ENCODE data around the gene EZH1.
A peak's percentile ranks its signal among the peaks of the same experiment; 100 is the strongest.
"Not testable (repeated sequence)": the region's sequence is repeated elsewhere in the genome, so short reads cannot be mapped to it uniquely, and the experiment has no call there.

Gene EZH1

DNA sequence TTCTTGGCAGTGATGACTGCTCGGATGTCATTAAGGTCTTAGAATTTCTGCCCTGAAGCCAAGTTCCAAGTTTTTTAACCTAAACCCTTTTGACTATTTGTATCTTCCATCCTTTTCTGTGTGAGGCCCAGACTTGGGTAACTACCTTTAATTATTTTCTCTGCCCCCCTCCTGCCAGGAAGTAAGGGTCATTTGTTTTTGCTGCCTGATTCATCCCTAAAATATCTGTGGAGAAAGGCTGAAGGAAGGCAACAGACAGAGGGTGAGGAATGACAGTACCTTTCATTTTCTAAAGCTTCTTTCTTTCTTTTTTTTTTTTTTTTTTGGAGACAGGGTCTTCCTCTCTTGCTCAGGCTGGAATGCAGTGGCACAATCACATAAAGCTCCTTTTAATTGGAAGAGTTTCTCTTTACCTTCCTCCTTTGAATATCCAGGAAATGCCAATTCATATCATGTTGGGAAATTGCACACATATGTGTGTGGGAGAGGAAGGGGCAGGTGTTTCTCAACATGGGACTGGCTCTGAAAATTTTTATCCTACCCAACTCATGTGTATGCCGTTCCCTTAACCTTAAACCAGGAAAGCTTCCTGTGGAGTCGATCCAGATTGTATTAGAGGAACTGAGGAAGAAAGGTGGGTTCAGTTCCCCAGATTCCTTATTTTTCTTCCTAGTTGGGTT lies 29.4 kb upstream of the EZH1 start:
- TF ChIP-seq, protein P1, sequence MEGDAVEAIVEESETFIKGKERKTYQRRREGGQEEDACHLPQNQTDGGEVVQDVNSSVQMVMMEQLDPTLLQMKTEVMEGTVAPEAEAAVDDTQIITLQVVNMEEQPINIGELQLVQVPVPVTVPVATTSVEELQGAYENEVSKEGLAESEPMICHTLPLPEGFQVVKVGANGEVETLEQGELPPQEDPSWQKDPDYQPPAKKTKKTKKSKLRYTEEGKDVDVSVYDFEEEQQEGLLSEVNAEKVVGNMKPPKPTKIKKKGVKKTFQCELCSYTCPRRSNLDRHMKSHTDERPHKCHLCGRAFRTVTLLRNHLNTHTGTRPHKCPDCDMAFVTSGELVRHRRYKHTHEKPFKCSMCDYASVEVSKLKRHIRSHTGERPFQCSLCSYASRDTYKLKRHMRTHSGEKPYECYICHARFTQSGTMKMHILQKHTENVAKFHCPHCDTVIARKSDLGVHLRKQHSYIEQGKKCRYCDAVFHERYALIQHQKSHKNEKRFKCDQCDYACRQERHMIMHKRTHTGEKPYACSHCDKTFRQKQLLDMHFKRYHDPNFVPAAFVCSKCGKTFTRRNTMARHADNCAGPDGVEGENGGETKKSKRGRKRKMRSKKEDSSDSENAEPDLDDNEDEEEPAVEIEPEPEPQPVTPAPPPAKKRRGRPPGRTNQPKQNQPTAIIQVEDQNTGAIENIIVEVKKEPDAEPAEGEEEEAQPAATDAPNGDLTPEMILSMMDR (IDR thresholded peaks at IDR 0.05; ENCODE audit: low read depth, low read length, missing control alignments) = no peak
- Histone ChIP-seq H3K36me3 (replicated peaks) (peaks cover 4% of the 10 kb centered on the region), H3K4me3 (ENCODE audit: low read depth, low read length) (peak overlapping the region; percentile 94), H3K27me3 (replicated peaks) (no peaks in the 10 kb centered on the region), H3K27ac (peak overlapping the region; percentile 58)
- in situ Hi-C loops (cut with HindIII; ENCODE audit: low pct_ligation_motif_present, low sequenced_read_pairs) = no loop called here
- DNase-seq = no peak

DNA sequence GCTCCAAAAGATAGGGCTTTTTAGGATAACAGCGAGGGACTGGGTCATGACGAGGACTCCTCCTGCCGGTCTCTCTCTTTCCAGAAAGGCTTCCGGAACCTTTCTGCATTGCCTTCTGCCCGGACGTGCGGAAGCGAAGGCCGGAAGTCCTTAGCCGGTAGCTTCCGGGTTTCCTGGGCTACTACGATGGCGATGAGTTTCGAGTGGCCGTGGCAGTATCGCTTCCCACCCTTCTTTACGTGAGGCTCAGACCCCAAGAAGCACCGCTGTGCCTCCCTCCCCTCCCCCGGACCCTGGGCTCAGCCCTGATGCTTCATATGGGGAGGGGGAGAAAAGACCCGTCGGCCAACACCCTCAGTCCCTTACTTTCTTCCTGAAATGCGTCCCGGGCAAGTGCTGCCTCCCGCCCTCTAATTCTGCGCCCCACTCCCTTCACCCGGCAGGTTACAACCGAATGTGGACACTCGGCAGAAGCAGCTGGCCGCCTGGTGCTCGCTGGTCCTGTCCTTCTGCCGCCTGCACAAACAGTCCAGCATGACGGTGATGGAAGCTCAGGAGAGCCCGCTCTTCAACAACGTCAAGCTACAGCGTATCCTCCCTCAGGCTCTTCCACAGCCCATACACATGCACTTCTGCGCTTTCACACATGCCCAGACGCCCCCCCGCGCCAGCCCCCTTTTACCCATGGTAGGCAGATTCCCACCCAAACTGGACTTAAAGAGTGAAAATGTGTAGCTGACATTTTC lies 28.6 kb upstream of the EZH1 start, which contains the start of gene VPS25:
TSS of gene VPS25 (plus strand) at position 160 of the 746 bp plus-strand sequence. CDS start at position 187, 27 bp downstream.
- Histone ChIP-seq H3K4me3 (ENCODE audit: low read depth, low read length) (peak within 1 kb of the TSS; percentile 94), H3K27ac (peak within 1 kb of the TSS; percentile 58), H3K36me3 (replicated peaks) (no peaks in the 10 kb centered on the region), H3K27me3 (replicated peaks) (no peaks in the 10 kb centered on the region)
- DNase-seq = peak; percentile 68
- in situ Hi-C loops (cut with HindIII; ENCODE audit: low pct_ligation_motif_present, low sequenced_read_pairs) = no loop called here
- TF ChIP-seq, protein P1 (IDR thresholded peaks at IDR 0.05; ENCODE audit: low read depth, low read length, missing control alignments) = peak; percentile 39

DNA sequence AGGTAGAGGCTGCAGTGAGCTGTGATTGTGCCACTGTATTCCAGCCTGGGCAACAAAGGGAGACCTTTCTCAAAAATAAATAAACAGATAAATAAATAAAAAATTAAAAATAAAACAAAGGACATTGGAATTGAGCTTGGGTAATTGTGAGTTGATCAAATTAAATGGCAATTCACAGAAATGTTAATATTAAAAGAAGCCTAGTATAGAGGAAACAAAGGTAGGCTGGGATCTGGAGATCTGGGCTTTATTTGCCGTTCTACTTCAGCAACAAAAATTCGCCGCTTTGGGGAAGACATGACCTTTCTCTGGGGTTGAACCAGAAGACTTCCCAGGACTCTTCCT lies 28.1 kb upstream of the EZH1 start:
- peak overlapping the region; percentile 94 for H3K4me3 ChIP-seq (ENCODE audit: low read depth, low read length)
- in situ Hi-C loops (cut with HindIII; ENCODE audit: low pct_ligation_motif_present, low sequenced_read_pairs) = no loop called here
- H3K27me3 ChIP-seq (replicated peaks) = no peaks in the 10 kb centered on the region
- TF ChIP-seq, protein P1 (IDR thresholded peaks at IDR 0.05; ENCODE audit: low read depth, low read length, missing control alignments) = no peak
- DNase-seq = no peak
- H3K36me3 ChIP-seq (replicated peaks) = no peaks in the 10 kb centered on the region
- H3K27ac ChIP-seq = peak overlapping the region; percentile 58

DNA sequence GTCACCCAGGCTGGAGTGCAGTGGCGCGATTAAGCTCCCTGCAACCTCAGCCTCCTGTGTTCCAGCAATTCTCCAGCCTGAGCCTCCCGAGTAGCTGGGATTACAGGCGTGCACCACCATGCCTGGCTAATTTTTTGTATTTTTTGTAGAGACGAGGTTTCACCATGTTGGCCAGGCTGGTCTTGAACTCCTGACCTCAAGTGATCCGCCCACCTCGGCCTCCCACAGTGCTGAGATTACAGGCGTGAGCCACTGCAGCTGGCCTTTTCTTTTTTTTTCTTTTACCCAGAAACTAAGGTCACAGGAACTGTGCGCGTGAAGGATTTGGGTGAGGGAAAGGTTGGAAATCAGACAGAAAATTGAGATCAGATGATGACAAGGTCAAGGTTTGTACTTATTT lies 25.1 kb upstream of the EZH1 start:
- H3K27me3 ChIP-seq (replicated peaks); H3K36me3 ChIP-seq (replicated peaks); in situ Hi-C loops (cut with HindIII; ENCODE audit: low pct_ligation_motif_present, low sequenced_read_pairs); H3K27ac ChIP-seq; DNase-seq; H3K4me3 ChIP-seq (ENCODE audit: low read depth, low read length): not testable (repeated sequence)

DNA sequence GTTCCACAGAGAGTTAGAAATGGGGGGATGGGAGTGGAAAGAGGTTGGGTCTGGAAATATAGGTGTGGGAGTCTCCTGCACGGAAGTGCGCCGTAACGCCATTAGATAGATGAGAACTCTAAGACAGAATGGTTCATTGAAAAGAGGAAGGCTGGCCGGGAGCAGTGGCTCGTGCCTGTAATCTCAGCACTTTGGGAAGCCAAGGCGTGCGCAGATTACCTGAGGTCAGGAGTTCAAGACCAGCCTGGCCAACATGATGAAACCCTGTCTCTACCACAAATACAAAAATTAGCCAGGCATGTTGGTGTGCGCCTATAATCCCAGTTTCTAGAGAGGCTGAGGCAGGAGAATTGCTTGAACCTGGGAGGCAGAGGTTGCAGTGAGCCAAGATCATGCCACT lies 23.2 kb upstream of the EZH1 start:
- in situ Hi-C loops (cut with HindIII; ENCODE audit: low pct_ligation_motif_present, low sequenced_read_pairs); H3K27ac ChIP-seq; H3K27me3 ChIP-seq (replicated peaks); H3K36me3 ChIP-seq (replicated peaks); H3K4me3 ChIP-seq (ENCODE audit: low read depth, low read length); DNase-seq: not testable (repeated sequence)

DNA sequence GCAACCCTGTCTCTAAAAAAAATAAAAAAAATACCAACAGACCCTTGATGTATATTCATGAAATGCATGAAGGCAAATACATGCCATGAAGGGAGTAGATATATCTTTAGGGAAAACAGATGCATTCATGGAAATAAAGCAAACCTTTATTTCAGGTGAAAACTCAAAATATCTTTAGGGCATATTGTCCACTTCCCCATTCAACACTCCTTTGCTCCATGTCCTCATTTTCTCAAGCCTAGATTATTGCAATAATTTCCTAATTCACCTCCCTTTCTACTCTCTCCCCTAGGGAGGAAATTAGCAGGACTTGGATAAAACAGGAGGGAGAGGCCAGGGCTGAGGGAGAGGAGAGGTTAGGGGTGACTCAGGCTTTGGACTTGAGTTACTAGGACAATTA lies 22.7 kb upstream of the EZH1 start:
- in situ Hi-C loops (cut with HindIII; ENCODE audit: low pct_ligation_motif_present, low sequenced_read_pairs) = no loop called here

More for the DNA sequence above, 22.7 kb upstream of the EZH1 start:
- no peak overlapping the region for H3K27ac ChIP-seq
- no peaks in the 10 kb centered on the region for H3K27me3 ChIP-seq (replicated peaks)
- H3K4me3 ChIP-seq (ENCODE audit: low read depth, low read length) = no peak overlapping the region
- TF ChIP-seq, protein P1 (IDR thresholded peaks at IDR 0.05; ENCODE audit: low read depth, low read length, missing control alignments) = no peak
- no peaks in the 10 kb centered on the region for H3K36me3 ChIP-seq (replicated peaks)
- no peak for DNase-seq

All from brain microvascular endothelial cell (primary cell).